ENCODE results near the gene SLC9A3.

The SLC9A3 gene

DNA sequence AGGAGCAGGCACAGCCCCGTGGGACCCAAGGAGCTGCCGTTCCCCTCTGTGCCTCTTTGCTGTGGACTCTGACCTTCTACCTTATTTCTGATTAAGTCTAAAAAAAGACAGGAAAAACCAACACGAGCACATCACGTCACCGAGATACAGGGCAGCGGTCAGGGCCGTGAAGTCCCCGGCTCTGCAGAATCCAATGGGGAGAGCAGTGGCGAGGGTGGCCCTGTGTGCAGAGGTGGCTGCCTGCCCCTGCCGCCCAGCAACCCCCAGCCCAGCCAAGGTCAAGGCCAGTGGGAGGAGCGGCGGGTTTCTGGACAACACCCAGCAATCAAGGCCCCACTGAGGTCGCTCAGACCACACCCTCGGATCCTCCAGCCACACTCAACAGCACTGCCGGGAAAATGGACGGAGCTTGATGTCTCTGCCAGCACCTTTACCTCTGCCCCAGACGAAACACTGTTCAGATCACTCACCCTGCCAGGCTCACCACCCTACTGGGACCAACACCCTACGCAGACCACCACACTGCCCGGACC, 32.7 kb upstream of the SLC9A3 start:
- DNase-seq (ENCODE audit: extremely low read depth, low read depth): no peak
- H3K4me3 ChIP-seq (replicated peaks; ENCODE audit: low read depth, low read length): no peak overlapping the region
- TF ChIP-seq, protein P1, sequence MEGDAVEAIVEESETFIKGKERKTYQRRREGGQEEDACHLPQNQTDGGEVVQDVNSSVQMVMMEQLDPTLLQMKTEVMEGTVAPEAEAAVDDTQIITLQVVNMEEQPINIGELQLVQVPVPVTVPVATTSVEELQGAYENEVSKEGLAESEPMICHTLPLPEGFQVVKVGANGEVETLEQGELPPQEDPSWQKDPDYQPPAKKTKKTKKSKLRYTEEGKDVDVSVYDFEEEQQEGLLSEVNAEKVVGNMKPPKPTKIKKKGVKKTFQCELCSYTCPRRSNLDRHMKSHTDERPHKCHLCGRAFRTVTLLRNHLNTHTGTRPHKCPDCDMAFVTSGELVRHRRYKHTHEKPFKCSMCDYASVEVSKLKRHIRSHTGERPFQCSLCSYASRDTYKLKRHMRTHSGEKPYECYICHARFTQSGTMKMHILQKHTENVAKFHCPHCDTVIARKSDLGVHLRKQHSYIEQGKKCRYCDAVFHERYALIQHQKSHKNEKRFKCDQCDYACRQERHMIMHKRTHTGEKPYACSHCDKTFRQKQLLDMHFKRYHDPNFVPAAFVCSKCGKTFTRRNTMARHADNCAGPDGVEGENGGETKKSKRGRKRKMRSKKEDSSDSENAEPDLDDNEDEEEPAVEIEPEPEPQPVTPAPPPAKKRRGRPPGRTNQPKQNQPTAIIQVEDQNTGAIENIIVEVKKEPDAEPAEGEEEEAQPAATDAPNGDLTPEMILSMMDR (IDR thresholded peaks at IDR 0.05; ENCODE audit: low read depth, low read length, missing control alignments): no peak

GRCh38 chr5:555058-555623, 30.9 kb upstream of the SLC9A3 start:
- TF ChIP-seq, protein P1 (IDR thresholded peaks at IDR 0.05; ENCODE audit: low read depth, low read length, missing control alignments): no peak
- DNase-seq (ENCODE audit: extremely low read depth, low read depth): no peak
- H3K4me3 ChIP-seq (replicated peaks; ENCODE audit: low read depth, low read length): no peak overlapping the region

DNA sequence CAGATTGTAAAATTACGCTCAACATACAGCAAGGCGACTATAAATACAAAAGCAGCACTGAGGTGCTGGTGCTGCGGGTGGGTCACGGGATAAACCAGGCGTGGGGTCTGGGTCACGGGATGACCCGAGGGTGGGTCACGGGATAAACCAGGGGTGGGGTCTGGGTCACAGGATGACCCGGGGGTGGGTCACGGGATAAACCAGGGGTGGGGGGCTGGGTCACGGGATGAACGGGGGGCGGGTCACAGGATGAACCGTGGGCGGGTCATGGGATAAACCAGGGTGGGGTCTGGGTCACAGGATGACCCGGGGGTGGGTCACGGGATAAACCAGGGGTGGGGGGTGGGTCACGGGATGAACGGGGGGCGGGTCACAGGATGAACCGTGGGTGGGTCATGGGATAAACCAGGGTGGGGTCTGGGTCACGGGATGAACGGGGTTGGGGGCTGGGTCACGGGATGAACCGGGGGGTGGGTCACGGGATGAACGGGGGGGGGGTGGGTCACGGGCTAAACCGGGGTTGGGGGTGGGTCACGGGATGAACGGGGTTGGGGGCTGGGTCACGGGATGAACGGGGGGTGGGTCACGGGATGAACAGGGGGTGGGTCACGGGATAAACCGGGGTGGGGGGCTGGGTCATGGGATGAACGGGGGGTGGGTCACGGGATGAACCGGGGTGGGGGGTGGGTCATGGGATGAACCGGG, 30.2 kb upstream of the SLC9A3 start:
- no peak for DNase-seq (ENCODE audit: extremely low read depth, low read depth)
- no peak overlapping the region for H3K4me3 ChIP-seq (replicated peaks; ENCODE audit: low read depth, low read length)

GRCh38 chr5:553874-554273, 29.6 kb upstream of the SLC9A3 start:
- no peak for DNase-seq (ENCODE audit: extremely low read depth, low read depth)
- H3K4me3 ChIP-seq (replicated peaks; ENCODE audit: low read depth, low read length): no peak overlapping the region
- TF ChIP-seq, protein P1 (IDR thresholded peaks at IDR 0.05; ENCODE audit: low read depth, low read length, missing control alignments): no peak

More for the DNA sequence above, 30.2 kb upstream of the SLC9A3 start:
- TF ChIP-seq, protein P1 (IDR thresholded peaks at IDR 0.05; ENCODE audit: low read depth, low read length, missing control alignments): no peak

DNA sequence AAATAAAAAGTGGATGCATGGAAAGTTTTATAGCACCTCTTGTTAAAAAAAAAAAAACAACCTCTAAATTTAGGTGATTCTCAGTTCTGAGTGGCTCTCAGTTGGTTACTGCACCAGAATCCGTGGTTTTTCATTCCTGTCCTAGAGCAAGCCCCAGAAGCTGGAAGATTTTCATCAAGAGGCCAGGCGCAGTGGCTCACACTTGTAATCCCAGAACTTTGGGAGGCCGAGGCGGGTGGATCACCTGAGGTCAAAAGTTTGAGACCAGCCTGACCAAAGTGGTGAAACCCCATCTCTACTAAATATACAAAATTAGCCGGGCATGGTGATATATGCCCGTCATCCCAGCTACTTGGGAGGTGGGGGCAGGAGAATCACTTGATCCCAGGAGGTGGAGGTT, 27.2 kb upstream of the SLC9A3 start:
- DNase-seq (ENCODE audit: extremely low read depth, low read depth): no peak
- H3K4me3 ChIP-seq (replicated peaks; ENCODE audit: low read depth, low read length): no peak overlapping the region
- TF ChIP-seq, protein P1 (IDR thresholded peaks at IDR 0.05; ENCODE audit: low read depth, low read length, missing control alignments): no peak

GRCh38 chr5:549229-549628, 25.0 kb upstream of the SLC9A3 start:
- no peak overlapping the region for H3K4me3 ChIP-seq (replicated peaks; ENCODE audit: low read depth, low read length)
- TF ChIP-seq, protein P1 (IDR thresholded peaks at IDR 0.05; ENCODE audit: low read depth, low read length, missing control alignments): no peak
- DNase-seq (ENCODE audit: extremely low read depth, low read depth): no peak

Data from HFF-Myc (cell line).